Large intestine (tissue), 3 donors: Measurements from ENCODE around the gene TMEM247. TPM values are rescaled to one million over a fixed set of nuclear protein-coding genes. Genes with fewer than 3 reads are reported as not detected.

Experiments
- DNase-seq, 2 donors: peaks; one replicate each; pipeline versions ENCODE4 v3.0.0 to v3.0.0-alpha.2; 2013
- H3K27ac ChIP-seq: one replicate; pipeline ENCODE4 v1.5.1; 2013; ENCODE audit warnings: low read length
- H3K27me3 ChIP-seq: 2 replicates; pipeline ENCODE4 v1.6.1; 2013; ENCODE audit warnings: low read length; ENCODE audit not compliant: control insufficient read depth, insufficient read depth
- H3K36me3 ChIP-seq: 2 replicates; pipeline ENCODE4 v1.6.1; 2013; ENCODE audit warnings: low read length; ENCODE audit not compliant: control insufficient read depth, insufficient read depth
- H3K4me1 ChIP-seq: one replicate; pipeline ENCODE4 v1.6.1; 2013; ENCODE audit warnings: low read length; ENCODE audit not compliant: control insufficient read depth, insufficient read depth
- H3K4me3 ChIP-seq: one replicate; pipeline ENCODE4 v1.5.1; 2013; ENCODE audit warnings: low read length
- H3K9me3 ChIP-seq: one replicate; pipeline ENCODE4 v1.6.1; 2013; ENCODE audit warnings: mild to moderate bottlenecking, low read depth, low read length, moderate library complexity; ENCODE audit not compliant: control insufficient read depth
- WGBS: methylation state at CpG from one replicate; pipeline ENCODE4 v1.1.5; 2013; ENCODE audit warnings: low lambda C conversion rate; ENCODE audit not compliant: insufficient coverage; 5-methylcytosine and 5-hydroxymethylcytosine counted together
- polyA plus RNA-seq: library from polyadenylated mRNA; unstranded; fragments of 120-200 nt; gene quantifications from one replicate; pipeline ENCODE4 v1.2.1, GENCODE V29; 2013

TMEM247 gene
- polyA plus RNA-seq, 1 donor: not detected

GRCh38 chr2:46525522-46526155, 46.3 kb downstream of the TMEM247 start:
- Histone ChIP-seq H3K36me3 (no peaks in the 10 kb centered on the region), H3K27me3 (no peaks in the 10 kb centered on the region), H3K4me3 (no peak overlapping the region), H3K9me3 (no peaks in the 10 kb centered on the region), H3K27ac (no peak overlapping the region), H3K4me1 (no peaks in the 10 kb centered on the region)
- DNase-seq: no peak
- 100% methylated on average over 1 of the region's 3 CpGs for WGBS

DNA sequence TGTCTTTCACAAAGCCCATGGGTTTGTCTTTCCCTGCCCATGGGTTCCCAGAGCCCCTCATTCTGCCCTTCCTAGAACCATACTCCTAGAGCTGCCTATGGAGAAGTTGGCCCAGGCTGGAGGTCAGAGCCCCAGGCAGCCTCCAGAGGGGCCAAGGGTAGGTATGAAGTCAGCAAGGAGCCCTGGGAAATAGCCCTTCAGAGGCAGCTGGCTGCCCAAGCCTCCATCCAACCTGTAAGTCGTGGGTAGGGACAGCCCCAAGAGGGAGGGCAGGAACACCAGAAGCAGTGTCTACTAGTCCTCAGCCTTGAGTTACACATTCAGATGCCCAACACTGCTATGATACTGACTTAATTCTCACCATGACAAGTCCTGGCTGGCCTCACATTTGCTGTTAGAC, 49.5 kb downstream of the TMEM247 start:
- no peak overlapping the region for H3K4me3 ChIP-seq
- H3K27ac ChIP-seq: no peak overlapping the region
- WGBS: no CpG with 5 or more reads among the region's 1 CpG
- no peaks in the 10 kb centered on the region for H3K9me3 ChIP-seq
- no peak for DNase-seq
- H3K36me3 ChIP-seq: no peaks in the 10 kb centered on the region
- H3K4me1 ChIP-seq: no peaks in the 10 kb centered on the region
- H3K27me3 ChIP-seq: no peaks in the 10 kb centered on the region

GRCh38 chr2:46530639-46531038, 51.3 kb downstream of the TMEM247 start:
- no peaks in the 10 kb centered on the region for H3K4me1 ChIP-seq
- no peaks in the 10 kb centered on the region for H3K27me3 ChIP-seq
- no peaks in the 10 kb centered on the region for H3K9me3 ChIP-seq
- H3K4me3 ChIP-seq: no peak overlapping the region
- H3K27ac ChIP-seq: no peak overlapping the region
- 80% methylated on average over 1 of the region's 7 CpGs for WGBS
- no peak for DNase-seq
- no peaks in the 10 kb centered on the region for H3K36me3 ChIP-seq

DNA sequence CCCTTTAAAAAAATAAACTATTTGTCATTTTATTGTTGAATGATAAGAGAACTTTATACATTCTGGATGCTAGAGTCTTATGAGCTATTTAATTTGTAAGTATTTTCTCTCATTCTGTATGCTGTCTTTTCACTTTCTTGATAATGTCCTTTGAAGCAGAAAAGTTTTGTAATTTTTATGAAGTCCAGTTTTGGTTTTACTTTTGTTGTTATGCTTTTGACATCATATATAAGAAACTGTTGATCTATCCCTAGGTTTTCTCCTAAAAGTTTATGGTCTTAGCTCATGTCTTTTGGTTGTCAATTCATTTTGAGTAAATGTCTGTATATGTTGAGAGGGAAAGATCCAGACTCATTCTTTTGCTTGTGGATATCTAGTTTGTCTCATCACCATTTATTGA, 52.5 kb downstream of the TMEM247 start:
- no peak overlapping the region for H3K27ac ChIP-seq
- no peaks in the 10 kb centered on the region for H3K9me3 ChIP-seq
- no peak for DNase-seq
- H3K36me3 ChIP-seq: no peaks in the 10 kb centered on the region
- H3K4me3 ChIP-seq: no peak overlapping the region
- H3K27me3 ChIP-seq: no peaks in the 10 kb centered on the region
- no peaks in the 10 kb centered on the region for H3K4me1 ChIP-seq

Other genes starting within 250 kb of the TMEM247 start
- 30.7 TPM for gene EPAS1, start 182.2 kb upstream of the TMEM247 start, polyA plus RNA-seq
- gene RHOQ, start 62.9 kb downstream of the TMEM247 start, polyA plus RNA-seq: 41.3 TPM
- gene ATP6V1E2, start 63.0 kb downstream of the TMEM247 start, polyA plus RNA-seq: 3.8 TPM
- gene PIGF, start 137.5 kb downstream of the TMEM247 start, polyA plus RNA-seq: 29.8 TPM
- 17.6 TPM for gene CRIPT, start 137.7 kb downstream of the TMEM247 start, polyA plus RNA-seq
- 18.4 TPM for gene SOCS5, start 219.7 kb downstream of the TMEM247 start, polyA plus RNA-seq